ENCODE measurements around the gene RASGRF1.

Gene RASGRF1

DNA sequence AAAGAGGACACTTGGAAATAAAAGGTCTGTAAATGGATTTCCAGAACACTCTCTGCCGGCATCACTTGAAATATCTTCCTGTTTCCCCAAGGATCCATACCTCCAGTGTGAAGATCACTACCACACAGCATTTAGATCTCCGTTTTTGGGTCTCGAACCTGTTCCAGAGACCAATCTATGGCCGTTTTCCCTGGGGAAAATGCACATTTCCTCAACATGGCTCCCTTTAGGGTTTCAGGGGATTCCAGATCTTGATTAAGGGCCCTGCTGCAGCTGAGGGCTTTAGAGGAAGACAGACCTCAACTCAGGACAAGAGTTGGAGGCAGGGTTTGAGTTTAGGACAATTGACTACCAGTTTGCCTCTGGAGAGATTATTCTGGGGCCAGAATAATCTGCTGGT, 147.8 kb downstream of the RASGRF1 start:
- H3K36me3 Mint-ChIP-seq (ENCODE audit: insufficient read depth) = peaks cover 4% of the 10 kb centered on the region
- no peak overlapping the region for H3K4me3 Mint-ChIP-seq
- no peak overlapping the region for H3K27ac Mint-ChIP-seq (ENCODE audit: low read depth)
- ATAC-seq (replicated peaks; ENCODE audit: extremely low read depth, poor library complexity, severe bottlenecking) (no peak), DNase-seq (ENCODE audit: low spot score in 2 of 2) (no peak)
- no peaks in the 10 kb centered on the region for H3K27me3 Mint-ChIP-seq
- H3K4me1 Mint-ChIP-seq = peaks cover 22% of the 10 kb centered on the region
- H3K9me3 Mint-ChIP-seq = no peaks in the 10 kb centered on the region

DNA sequence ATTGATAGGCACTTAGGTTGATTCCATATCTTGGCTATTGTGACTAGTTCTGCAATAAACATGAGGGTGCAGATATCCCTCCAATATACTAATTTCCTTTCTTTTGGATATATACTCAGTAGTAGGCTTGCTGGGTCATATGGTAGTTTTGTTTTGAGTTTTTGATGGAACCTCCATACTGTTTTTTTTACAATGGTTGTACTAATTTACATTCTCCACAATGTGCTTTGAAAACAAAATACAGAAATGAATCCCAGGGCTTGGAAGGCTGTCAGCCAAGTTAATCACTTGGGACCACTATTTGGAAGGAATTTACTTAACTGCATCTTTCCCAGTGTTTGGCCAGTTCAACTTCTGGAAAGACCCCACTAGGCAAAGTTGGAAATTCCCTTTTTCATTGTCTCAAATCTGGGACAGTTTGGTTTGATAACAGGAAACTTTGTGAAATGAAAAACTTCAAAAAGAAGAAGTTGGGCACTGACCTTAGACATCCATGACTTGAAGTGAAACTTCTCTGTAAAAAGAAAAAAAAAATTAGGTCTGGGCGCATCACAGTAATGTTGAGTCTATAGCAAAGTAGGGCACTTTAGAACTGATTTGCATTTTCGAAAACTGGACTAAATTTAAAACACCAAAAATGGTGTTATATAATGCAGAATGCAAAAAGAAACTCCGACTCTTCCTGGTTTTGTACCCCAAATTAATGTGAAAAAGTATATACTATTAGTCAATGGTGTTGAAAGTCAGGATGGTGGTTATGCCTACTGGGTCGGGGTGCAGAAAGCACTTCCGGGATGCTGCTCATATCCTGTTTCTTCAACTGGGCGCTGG, 151.7 kb downstream of the RASGRF1 start:
- H3K36me3 Mint-ChIP-seq (ENCODE audit: insufficient read depth) = peaks cover 8% of the 10 kb centered on the region
- peak; percentile 72 for ATAC-seq (replicated peaks; ENCODE audit: extremely low read depth, poor library complexity, severe bottlenecking)
- H3K27me3 Mint-ChIP-seq = no peaks in the 10 kb centered on the region
- no peak overlapping the region for H3K27ac Mint-ChIP-seq (ENCODE audit: low read depth)
- DNase-seq (ENCODE audit: low spot score in 2 of 2) = no peak
- no peaks in the 10 kb centered on the region for H3K9me3 Mint-ChIP-seq
- peaks cover 8% of the 10 kb centered on the region for H3K4me1 Mint-ChIP-seq
- peak overlapping the region; percentile 49 for H3K4me3 Mint-ChIP-seq

DNA sequence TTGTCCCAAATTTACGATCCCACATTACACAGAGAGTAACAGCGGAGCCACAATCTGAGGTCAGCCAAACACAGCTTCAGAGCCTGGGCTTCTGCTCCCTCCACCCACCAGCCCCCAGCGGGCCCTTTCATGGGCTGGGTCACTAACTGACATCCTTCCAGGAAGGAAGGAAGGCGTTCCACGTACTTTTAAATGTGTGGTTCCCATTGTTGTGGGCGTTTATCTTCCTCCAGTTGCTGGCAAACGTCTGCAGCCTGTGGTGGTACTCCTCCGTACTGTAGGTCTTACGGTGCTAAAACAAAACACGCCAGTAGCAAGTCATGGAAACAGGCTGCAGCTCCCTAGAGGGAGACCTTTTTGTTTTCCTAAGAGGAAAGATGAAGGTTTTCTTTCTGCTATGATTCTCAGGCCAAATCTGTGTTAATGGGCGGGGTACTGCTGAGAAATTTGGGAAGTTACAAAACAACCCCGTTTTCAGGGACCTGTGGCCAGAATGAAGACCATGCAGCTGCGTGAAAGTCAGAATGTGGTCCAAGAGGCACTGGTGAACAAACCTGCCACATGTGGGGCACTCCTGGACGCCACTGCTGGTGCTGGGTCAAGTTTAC, 153.3 kb downstream of the RASGRF1 start:
- Mint-ChIP-seq H3K9me3 (no peaks in the 10 kb centered on the region), H3K4me3 (no peak overlapping the region), H3K36me3 (ENCODE audit: insufficient read depth) (peaks cover 11% of the 10 kb centered on the region), H3K27ac (ENCODE audit: low read depth) (no peak overlapping the region), H3K27me3 (no peaks in the 10 kb centered on the region), H3K4me1 (peaks cover 5% of the 10 kb centered on the region)
- ATAC-seq (replicated peaks; ENCODE audit: extremely low read depth, poor library complexity, severe bottlenecking) = no peak
- no peak for DNase-seq (ENCODE audit: low spot score in 2 of 2)

DNA sequence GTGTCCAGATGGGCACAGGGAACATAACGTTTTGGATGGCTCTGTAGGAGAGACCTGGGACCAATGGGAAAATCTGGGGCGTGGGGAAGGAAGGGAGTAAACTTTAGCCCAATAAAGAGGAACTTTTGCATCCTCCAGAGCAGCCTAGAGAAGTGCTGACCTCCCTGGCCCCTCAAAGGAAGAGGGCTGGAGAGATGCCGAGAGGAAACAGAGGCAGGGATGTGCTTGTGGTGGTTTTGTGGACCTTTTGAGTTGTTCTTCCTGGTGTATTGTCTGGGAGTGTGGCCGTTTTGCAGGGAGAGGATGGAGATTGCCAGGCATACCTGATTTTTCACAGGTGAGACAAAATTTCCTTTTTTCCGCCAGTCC, 155.9 kb downstream of the RASGRF1 start:
- Mint-ChIP-seq H3K36me3 (ENCODE audit: insufficient read depth) (peaks cover 11% of the 10 kb centered on the region), H3K4me1 (peaks cover 5% of the 10 kb centered on the region), H3K9me3 (no peaks in the 10 kb centered on the region), H3K4me3 (no peak overlapping the region), H3K27me3 (no peaks in the 10 kb centered on the region), H3K27ac (ENCODE audit: low read depth) (peak overlapping the region; percentile 24)
- DNase-seq (ENCODE audit: low spot score in 2 of 2) (no peak), ATAC-seq (replicated peaks; ENCODE audit: extremely low read depth, poor library complexity, severe bottlenecking) (no peak)

DNA sequence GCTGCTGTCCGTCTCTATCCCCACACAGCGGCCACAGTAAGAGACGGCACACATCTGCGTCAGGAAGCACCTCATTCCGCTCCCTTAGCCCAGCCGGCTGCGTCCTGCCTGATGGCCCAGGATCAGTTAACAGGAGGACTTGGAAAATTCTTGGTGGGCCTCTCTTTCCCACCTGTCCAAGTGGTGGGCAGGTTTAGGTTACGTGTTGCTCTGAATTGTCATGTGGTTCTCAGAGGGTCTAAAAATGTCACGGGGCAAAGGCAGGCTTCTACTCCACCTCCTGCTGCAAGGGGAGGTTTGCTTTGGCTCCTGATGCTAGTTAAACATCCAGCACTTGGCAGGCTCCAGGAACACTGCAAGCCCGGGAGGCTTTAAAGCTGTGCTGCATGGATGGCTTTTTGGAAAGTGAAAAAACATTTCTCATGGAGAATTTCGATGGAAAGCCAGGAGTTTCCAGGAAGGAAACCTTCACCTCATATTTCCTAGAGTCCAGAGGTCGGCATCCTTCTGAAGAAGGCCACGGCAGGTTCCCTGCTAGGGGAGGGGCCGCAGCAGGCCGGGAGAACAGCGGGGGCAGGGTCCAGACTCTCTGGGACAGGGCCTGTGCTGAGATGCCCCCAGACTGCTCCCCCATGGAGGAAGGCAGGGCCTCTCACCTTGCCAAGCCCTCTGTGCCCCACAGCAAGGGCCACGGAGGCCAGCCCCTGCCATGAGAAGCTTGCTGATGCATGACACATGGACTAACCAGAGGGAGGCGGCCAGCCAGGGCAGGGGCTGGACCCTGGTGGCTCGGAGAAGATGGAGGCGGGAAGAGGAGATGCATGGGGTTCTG, 156.5 kb downstream of the RASGRF1 start:
- DNase-seq (ENCODE audit: low spot score in 2 of 2) (no peak), ATAC-seq (replicated peaks; ENCODE audit: extremely low read depth, poor library complexity, severe bottlenecking) (no peak)
- Mint-ChIP-seq H3K9me3 (no peaks in the 10 kb centered on the region), H3K4me3 (no peak overlapping the region), H3K27me3 (no peaks in the 10 kb centered on the region), H3K27ac (ENCODE audit: low read depth) (peak overlapping the region; percentile 24), H3K36me3 (ENCODE audit: insufficient read depth) (peaks cover 8% of the 10 kb centered on the region), H3K4me1 (peaks cover under 1% of the 10 kb centered on the region)

DNA sequence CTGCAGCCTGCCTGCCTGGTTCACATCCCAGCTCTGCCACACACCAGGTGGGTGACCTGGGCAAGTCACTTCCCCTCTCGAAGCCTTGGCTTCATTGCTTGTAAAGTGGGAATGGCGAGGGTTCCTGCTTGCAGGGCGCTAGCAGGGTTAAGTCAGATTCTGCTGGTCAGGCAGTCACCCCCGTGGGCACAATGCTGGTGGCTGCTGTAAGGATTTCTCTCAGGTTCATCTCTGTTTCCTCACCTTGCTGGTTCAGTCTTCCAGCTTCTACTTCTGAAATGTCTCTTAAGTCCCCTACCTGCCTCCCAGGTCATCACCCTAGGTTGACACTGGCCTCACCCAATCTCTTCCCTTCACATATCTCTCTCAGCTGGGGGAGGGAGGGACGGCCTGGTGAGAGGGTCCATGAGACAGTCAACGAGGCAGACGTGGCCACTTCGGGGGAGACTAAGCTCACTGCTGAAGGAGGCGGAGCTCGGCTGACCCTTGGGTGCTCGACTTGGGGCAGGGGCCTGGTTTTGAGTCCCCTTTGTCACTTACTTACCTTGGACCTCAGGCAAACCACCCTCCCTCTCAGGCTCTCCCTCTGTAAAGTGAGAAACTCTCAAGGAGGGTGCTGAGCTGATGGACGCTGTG, 157.3 kb downstream of the RASGRF1 start:
- Mint-ChIP-seq H3K27ac (ENCODE audit: low read depth) (no peak overlapping the region), H3K4me3 (no peak overlapping the region), H3K9me3 (no peaks in the 10 kb centered on the region), H3K36me3 (ENCODE audit: insufficient read depth) (peaks cover 8% of the 10 kb centered on the region), H3K4me1 (no peaks in the 10 kb centered on the region), H3K27me3 (no peaks in the 10 kb centered on the region)
- DNase-seq (ENCODE audit: low spot score in 2 of 2) (no peak), ATAC-seq (replicated peaks; ENCODE audit: extremely low read depth, poor library complexity, severe bottlenecking) (no peak)

DNA sequence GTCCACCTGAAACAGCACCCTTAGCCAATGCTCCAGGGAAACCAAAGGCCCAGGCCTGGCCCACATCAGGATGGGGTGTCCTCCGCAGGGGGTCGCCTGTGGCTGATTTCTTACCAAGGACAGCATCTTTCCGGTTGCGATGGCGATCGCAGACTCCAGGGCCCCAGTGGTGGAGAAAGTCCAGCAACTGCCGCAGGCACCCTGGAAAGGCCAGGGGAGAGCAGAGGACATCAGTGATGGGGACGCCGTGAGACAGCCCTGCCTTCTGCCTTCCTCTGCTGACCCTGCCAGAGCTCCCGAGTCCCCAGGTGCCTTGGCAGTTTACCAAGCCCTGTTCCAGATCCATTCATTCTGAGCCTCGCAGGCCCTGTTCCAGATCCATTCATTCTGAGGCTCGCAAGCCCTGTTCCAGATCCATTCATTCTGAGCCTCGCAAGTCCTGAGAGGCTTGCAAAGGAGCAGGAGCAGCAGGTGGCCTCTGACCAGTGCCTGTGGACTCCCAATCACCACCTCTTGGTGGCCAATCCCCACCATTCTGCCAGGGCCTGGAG, 158.2 kb downstream of the RASGRF1 start:
- no peaks in the 10 kb centered on the region for H3K9me3 Mint-ChIP-seq
- peaks cover 8% of the 10 kb centered on the region for H3K36me3 Mint-ChIP-seq (ENCODE audit: insufficient read depth)
- H3K27ac Mint-ChIP-seq (ENCODE audit: low read depth) = no peak overlapping the region
- H3K4me3 Mint-ChIP-seq = no peak overlapping the region
- ATAC-seq (replicated peaks; ENCODE audit: extremely low read depth, poor library complexity, severe bottlenecking) (no peak), DNase-seq (ENCODE audit: low spot score in 2 of 2) (no peak)
- no peaks in the 10 kb centered on the region for H3K4me1 Mint-ChIP-seq
- H3K27me3 Mint-ChIP-seq = no peaks in the 10 kb centered on the region

DNA sequence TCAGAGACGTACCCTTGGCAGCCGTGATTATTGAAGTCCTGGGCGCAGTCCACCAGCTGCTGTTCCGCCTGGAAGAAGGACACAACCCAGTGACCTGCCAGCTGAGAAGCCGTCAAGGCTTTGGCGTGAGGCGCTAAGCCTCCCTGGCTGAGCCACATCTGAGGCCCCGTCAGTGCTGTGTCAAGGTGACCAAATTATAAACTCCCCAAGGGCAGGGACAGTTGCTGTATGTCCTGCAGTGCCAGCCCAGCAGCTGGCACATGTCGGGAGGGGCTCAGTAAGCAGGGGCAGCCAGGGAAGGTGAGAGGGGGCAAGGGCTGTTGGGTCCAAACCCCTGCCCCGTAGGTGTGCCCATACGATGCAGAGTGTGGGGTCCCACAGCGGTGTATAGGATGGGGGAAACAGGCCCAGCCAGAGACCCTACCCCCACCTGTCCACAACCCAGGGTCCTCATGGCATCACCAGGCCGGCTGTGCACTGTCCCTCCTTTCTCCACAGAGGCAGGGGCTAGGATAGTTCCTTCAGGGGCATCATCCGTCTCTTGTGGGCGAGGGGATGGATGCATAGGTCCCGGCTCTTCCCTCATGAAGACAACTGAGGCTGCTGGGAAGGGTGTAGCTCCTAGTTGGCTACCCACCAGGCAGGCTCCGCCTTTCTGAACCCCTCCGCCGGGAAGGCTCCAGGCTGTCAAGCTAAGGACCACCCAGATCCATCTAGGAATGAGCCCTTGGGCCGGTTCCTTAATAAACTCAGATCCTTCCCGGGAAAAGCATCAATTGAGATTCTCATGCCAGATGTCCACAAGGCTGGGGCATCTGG, 158.9 kb downstream of the RASGRF1 start:
- no peak overlapping the region for H3K4me3 Mint-ChIP-seq
- no peak overlapping the region for H3K27ac Mint-ChIP-seq (ENCODE audit: low read depth)
- no peaks in the 10 kb centered on the region for H3K27me3 Mint-ChIP-seq
- H3K9me3 Mint-ChIP-seq = no peaks in the 10 kb centered on the region
- DNase-seq (ENCODE audit: low spot score in 2 of 2) (no peak), ATAC-seq (replicated peaks; ENCODE audit: extremely low read depth, poor library complexity, severe bottlenecking) (no peak)
- H3K4me1 Mint-ChIP-seq = no peaks in the 10 kb centered on the region
- H3K36me3 Mint-ChIP-seq (ENCODE audit: insufficient read depth) = peaks cover 9% of the 10 kb centered on the region

DNA sequence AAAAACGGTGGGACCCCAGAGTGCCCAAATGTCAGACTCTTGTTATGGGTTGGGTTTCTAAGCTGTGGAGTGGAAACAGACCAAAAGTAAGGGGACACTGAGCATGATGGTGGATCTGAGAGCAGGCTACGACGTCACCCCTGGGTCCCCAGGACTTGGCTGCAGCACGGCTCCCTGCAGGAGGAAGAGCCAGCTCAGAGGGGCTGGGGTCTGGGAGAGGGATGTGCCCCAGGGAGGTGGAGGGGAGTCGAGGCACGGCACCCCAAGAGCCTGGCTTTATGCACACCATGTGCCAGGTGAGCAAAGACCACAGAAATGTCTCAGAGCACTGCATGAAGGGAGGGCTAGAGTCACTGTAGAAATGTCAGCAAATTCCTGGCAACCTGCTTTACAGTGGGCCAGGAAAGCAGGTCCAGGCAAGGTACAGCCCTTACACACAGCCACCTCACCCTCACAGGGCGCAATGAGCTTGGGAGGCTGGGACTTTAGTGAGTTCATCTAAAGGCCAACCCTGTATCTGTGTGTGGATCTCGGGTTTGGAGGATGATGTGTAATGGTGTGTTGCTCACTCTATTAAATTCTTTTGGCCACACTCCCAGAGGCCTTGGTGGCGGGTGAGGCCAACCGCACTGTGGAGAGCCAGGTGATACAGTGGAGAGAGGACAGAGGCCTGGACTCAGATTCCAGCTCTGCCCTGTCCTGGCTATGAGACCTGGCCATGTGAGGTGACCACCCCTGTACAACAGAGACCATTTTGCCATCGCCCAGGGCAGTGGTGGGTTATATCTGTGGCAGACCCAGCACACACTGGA, 159.8 kb downstream of the RASGRF1 start:
- H3K27me3 Mint-ChIP-seq = no peaks in the 10 kb centered on the region
- DNase-seq (ENCODE audit: low spot score in 2 of 2) = no peak
- no peak for ATAC-seq (replicated peaks; ENCODE audit: extremely low read depth, poor library complexity, severe bottlenecking)

DNA sequence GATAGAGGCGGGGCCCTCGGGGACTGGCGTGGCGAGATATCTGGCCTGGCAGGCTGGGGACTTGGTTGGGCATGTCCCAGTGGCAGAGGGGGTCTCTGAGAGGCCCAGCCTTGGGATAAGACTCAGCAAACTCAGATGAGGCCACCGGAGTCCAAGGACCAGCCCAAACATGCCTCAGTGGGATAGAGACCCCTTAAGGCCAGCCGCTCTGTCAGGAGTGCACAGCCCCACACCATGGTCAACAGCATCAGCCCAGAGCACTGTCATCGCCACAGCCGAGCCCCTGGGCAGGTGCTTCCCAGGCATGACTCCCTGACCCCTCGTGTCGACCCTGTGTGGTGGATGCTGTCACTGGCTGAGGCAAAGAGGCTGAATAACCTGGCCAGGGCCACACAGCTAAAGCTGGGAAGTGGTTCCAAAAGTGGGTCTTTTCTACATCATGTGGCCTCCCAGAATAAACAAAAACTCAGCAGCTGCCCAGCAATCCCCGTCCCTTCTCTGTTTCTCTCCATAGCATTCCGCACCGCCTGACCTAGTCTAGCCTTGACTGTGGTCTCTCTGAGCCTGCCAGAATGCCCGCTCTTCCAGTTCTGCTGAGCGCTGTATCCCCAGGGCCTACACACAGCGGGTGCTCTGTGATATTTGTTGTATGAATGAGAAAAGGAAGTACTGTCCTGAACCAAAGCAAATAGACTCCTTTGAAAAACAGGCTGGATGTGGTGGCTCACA, 160.9 kb downstream of the RASGRF1 start:
- ATAC-seq (replicated peaks; ENCODE audit: extremely low read depth, poor library complexity, severe bottlenecking) (no peak), DNase-seq (ENCODE audit: low spot score in 2 of 2) (no peak)
- H3K9me3 Mint-ChIP-seq = no peaks in the 10 kb centered on the region
- H3K4me1 Mint-ChIP-seq = no peaks in the 10 kb centered on the region
- no peak overlapping the region for H3K27ac Mint-ChIP-seq (ENCODE audit: low read depth)
- no peaks in the 10 kb centered on the region for H3K27me3 Mint-ChIP-seq
- H3K4me3 Mint-ChIP-seq = no peak overlapping the region
- H3K36me3 Mint-ChIP-seq (ENCODE audit: insufficient read depth) = peaks cover 9% of the 10 kb centered on the region

More for the DNA sequence above, 159.8 kb downstream of the RASGRF1 start:
- peaks cover 10% of the 10 kb centered on the region for H3K36me3 Mint-ChIP-seq (ENCODE audit: insufficient read depth)
- no peaks in the 10 kb centered on the region for H3K4me1 Mint-ChIP-seq
- no peak overlapping the region for H3K27ac Mint-ChIP-seq (ENCODE audit: low read depth)
- H3K4me3 Mint-ChIP-seq = no peak overlapping the region
- H3K9me3 Mint-ChIP-seq = no peaks in the 10 kb centered on the region

Measured in central memory CD8-positive, alpha-beta T cell (primary cell).